Common myeloid progenitor, CD34-positive (primary cell): Measurements from ENCODE around the gene PCED1B.
A peak's percentile ranks its signal among the peaks of the same experiment; 100 is the strongest.

Experiments used
- CTCF ChIA-PET: fragments of 350-600 bp; sonication (Branson Sonifier 250); formaldehyde crosslinking; loops from one replicate; lab custom pipeline; 2021; ENCODE audit warnings: antibody characterized with exemption; lab: Charles Lee
- POLR2A ChIA-PET: fragments of 350-600 bp; sonication (Branson Sonifier 250); formaldehyde crosslinking; loops from one replicate; lab custom pipeline; 2021; ENCODE audit warnings: antibody characterized with exemption; lab: Charles Lee
- DNase-seq, 3 donors: peaks; one replicate each; pipeline versions ENCODE4 v3.0.0 to v3.0.0-alpha.2; 2013
- H3K27ac ChIP-seq, 2 experiments: 1 replicate in 1 of 2; 2 replicates in 1 of 2; pipeline ENCODE4 v1.7.0; 2013; ENCODE audit warnings: inconsistent platforms in 2 of 2, low read length in 2 of 2, mild to moderate bottlenecking in 2 of 2, low read depth in 1 of 2, moderate library complexity in 1 of 2; ENCODE audit not compliant: severe bottlenecking in 2 of 2, insufficient read depth in 1 of 2, poor library complexity in 1 of 2
- H3K27me3 ChIP-seq, 5 experiments: replicated peaks in 2 of 5; 1 replicate in 3 of 5; 2 replicates in 2 of 5; pipeline versions ENCODE4 v1.6.1 to v1.7.0; 2013; ENCODE audit warnings: low read length in 4 of 5, mild to moderate bottlenecking in 2 of 5, moderate library complexity in 2 of 5, inconsistent platforms in 1 of 5; ENCODE audit not compliant: insufficient read depth in 5 of 5, control insufficient read depth in 4 of 5
- H3K36me3 ChIP-seq, 4 experiments: 1 replicate in 2 of 4; 2 replicates in 2 of 4; pipeline versions ENCODE4 v1.6.1 to v1.7.0; 2013; ENCODE audit warnings: low read length in 3 of 4, control low read depth in 1 of 4, mild to moderate bottlenecking in 1 of 4; ENCODE audit not compliant: control insufficient read depth in 4 of 4, insufficient read depth in 4 of 4
- H3K4me1 ChIP-seq, 4 experiments: 1 replicate in 3 of 4; 2 replicates in 1 of 4; pipeline versions ENCODE4 v1.6.1 to v1.7.1; 2013; ENCODE audit warnings: low read length in 3 of 4, mild to moderate bottlenecking in 3 of 4, control low read depth in 1 of 4, inconsistent platforms in 1 of 4, moderate library complexity in 1 of 4; ENCODE audit not compliant: control insufficient read depth in 4 of 4, insufficient read depth in 4 of 4; ENCODE audit errors: control extremely low read depth in 1 of 4
- H3K4me3 ChIP-seq, 7 experiments: 1 replicate in 4 of 7; 2 replicates in 3 of 7; pipeline versions ENCODE4 v1.5.1 to v1.7.0; 2013; ENCODE audit warnings: mild to moderate bottlenecking in 7 of 7, low read length in 6 of 7, moderate library complexity in 6 of 7, inconsistent platforms in 2 of 7, low read depth in 2 of 7, control low read depth in 1 of 7; ENCODE audit not compliant: insufficient read depth in 4 of 7, control insufficient read depth in 1 of 7; ENCODE audit errors: extremely low read depth in 1 of 7
- H3K9me3 ChIP-seq, 5 experiments: 1 replicate in 4 of 5; 2 replicates in 1 of 5; pipeline versions ENCODE4 v1.6.1 to v1.7.1; 2013; ENCODE audit warnings: low read length in 4 of 5, mild to moderate bottlenecking in 2 of 5, inconsistent platforms in 1 of 5, low read depth in 1 of 5, moderate library complexity in 1 of 5; ENCODE audit not compliant: control insufficient read depth in 4 of 5, insufficient read depth in 2 of 5; ENCODE audit errors: control extremely low read depth in 1 of 5
- WGBS: methylation state at CpG from one replicate; pipeline ENCODE4 v1.1.5; 2013; ENCODE audit not compliant: insufficient coverage; 5-methylcytosine and 5-hydroxymethylcytosine counted together

The PCED1B gene

DNA sequence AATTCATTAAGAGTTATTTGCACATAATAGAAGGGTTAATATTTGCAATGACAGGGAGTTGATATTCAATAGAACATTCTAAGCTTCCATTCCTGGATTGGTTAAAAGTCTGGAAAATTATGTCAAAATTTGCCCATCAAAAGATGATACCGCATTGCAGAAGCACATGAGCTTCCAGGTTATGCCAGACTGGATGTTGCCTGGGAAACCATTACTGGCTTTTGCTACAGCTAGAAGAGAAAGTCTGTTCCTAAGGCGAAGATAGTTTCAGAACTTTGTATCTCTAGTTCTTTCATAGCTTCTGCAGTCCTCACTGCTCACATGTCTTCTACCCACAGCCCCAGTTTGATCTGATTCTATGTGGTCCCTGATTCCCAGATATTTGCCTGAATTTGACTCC is 122.8 kb downstream of the PCED1B start:
- ChIA-PET POLR2A (no interaction called here), CTCF (interaction anchor here (1.0 to 1.9 kb wide), 4 partner anchors 10 to 14 kb away, joined by 3 to 9 read pairs (median 4); no protein-coding TSS in a partner anchor)
- Histone ChIP-seq H3K36me3 (no peaks in the 10 kb centered on the region), H3K4me3 (no peak overlapping the region), H3K9me3 (peaks cover 0 to 2% (median 0%) of the 10 kb centered on the region in 5 experiments), H3K4me1 (peaks cover 9 to 21% (median 18%) of the 10 kb centered on the region in 4 experiments), H3K27ac (no peak overlapping the region), H3K27me3 (no peaks in the 10 kb centered on the region)
- DNase-seq: no peak
- WGBS: 100% methylated on average over 1 of the region's 2 CpGs

- ChIA-PET CTCF (interaction anchor here (1.0 to 3.3 kb wide), 4 partner anchors 12 to 192 kb away, joined by 3 to 11 read pairs (median 4); no protein-coding TSS in a partner anchor), POLR2A (no interaction called here)
- Histone ChIP-seq H3K27ac (peak overlapping the region in 1 of 2 experiments; percentile 63), H3K9me3 (peaks cover 0 to 2% (median 0%) of the 10 kb centered on the region in 5 experiments), H3K4me3 (no peak overlapping the region), H3K36me3 (no peaks in the 10 kb centered on the region), H3K4me1 (peaks cover 19 to 53% (median 39%) of the 10 kb centered on the region in 4 experiments), H3K27me3 (no peaks in the 10 kb centered on the region)
- 85% methylated on average over 6 of the region's 8 CpGs for WGBS
- DNase-seq: no peak
Observed at GRCh38 chr12:47205532-47206449, 126.4 kb downstream of the PCED1B start.

DNA sequence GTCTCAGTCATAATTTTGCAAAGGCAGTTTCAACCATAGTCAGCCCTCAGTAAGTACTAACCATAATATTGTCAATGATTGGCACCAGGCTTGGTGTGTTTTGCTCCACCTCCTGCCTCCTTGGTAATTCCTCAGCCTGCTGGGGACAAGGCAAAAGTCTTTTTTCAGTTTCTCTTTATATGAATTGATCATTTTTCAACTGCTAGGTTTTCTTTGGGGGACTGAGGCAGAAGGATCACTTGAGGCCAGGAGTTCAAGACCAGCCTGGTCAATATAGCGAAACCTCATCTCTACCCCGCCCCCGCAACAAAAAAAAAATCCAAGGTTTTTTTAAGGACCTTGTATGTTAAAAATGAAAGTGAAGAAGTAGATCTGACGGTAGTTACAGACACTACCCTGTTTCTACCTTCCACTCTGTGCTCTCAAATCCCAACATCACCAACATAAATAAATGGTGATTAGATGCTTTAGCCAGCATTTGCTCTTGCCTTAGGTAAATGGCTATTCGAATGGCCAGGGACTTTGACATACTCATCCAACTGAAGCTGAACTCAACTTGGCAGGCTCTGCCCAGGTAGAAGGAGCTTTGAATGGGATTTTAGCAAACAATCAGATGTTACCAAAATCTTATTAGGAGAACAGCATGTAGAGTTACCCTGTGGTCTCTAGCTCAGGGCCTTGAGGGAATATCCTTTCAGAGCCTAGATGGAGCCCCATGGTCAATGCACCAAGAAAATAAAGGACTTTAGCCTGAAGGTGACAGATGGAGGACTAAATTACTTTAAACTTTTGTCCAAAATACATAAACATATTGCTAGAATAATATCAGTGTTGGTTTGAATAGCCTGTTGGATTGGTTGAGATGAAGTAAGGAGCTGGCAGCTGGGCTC is 127.3 kb downstream of the PCED1B start:
- DNase-seq: peak in 1 of 3 donors; percentile 51
- WGBS: 64% methylated on average over 1 of the region's 5 CpGs
- Histone ChIP-seq H3K4me1 (peaks cover 19 to 53% (median 39%) of the 10 kb centered on the region in 4 experiments), H3K27me3 (no peaks in the 10 kb centered on the region), H3K36me3 (no peaks in the 10 kb centered on the region), H3K9me3 (peaks cover 0 to 2% (median 0%) of the 10 kb centered on the region in 5 experiments), H3K27ac (peak overlapping the region in 1 of 2 experiments; percentile 63), H3K4me3 (peak overlapping the region in 5 of 7 experiments; percentile 4 to 49 (median 36))
- POLR2A ChIA-PET: interaction anchor here (1.3 kb wide), 1 partner anchor 10 kb away, joined by 6 read pairs; no protein-coding TSS in a partner anchor
- CTCF ChIA-PET: interaction anchor here (0.8 to 3.3 kb wide), 12 partner anchors 9 to 214 kb away, joined by 3 to 11 read pairs (median 4); no protein-coding TSS in a partner anchor

- Histone ChIP-seq H3K9me3 (peaks cover 0 to 2% (median 0%) of the 10 kb centered on the region in 5 experiments), H3K4me1 (peaks cover 19 to 56% (median 39%) of the 10 kb centered on the region in 4 experiments), H3K27me3 (no peaks in the 10 kb centered on the region), H3K4me3 (peak overlapping the region in 3 of 7 experiments; percentile 36 to 49 (median 48)), H3K27ac (peak overlapping the region; percentile 13 to 63), H3K36me3 (no peaks in the 10 kb centered on the region)
- DNase-seq: peak; percentile 93 to 99 (median 98)
- ChIA-PET CTCF (interaction anchor here (0.8 to 3.3 kb wide), 13 partner anchors 9 to 214 kb away, joined by 3 to 11 read pairs (median 3); partner anchors contain the start of gene AMIGO2), POLR2A (interaction anchor here (0.6 to 1.3 kb wide), 3 partner anchors 9 to 127 kb away, joined by 3 to 6 read pairs (median 3); partner anchors contain the start of gene AMIGO2)
- WGBS: 7% methylated on average over 2 of the region's 2 CpGs
Observed at GRCh38 chr12:47207340-47207717, 127.9 kb downstream of the PCED1B start.

GRCh38 chr12:47207829-47208248 is 128.4 kb downstream of the PCED1B start:
- no peaks in the 10 kb centered on the region for H3K36me3 ChIP-seq
- DNase-seq: peak; percentile 58 to 92 (median 87)
- peaks cover 19 to 60% (median 39%) of the 10 kb centered on the region in 4 experiments for H3K4me1 ChIP-seq

DNA sequence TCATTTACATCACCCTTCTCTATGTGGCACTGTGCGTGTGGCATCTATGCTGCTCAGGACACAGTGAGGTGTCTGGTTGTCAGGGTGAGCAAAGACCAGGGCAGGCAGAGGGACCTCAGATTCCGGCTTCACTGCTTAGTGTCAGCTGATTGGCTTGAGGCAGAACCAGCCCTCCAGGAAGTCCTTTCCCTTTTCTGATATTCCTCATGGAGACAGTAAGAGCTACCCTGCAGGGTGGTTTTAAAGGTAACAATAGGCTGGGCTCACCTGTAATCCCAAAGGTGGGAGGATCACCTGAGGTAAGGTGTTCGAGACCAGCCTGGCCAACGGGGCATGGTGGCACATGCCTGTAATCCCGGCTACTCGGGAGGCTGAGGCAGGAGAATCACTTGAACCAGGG is 129.6 kb downstream of the PCED1B start:
- WGBS: 95% methylated on average over 6 of the region's 6 CpGs
- ChIA-PET CTCF (interaction anchor here (2.6 kb wide), 1 partner anchor 10 kb away, joined by 8 read pairs; no protein-coding TSS in a partner anchor), POLR2A (no interaction called here)
- DNase-seq: no peak
- no peak overlapping the region for H3K27ac ChIP-seq
- peaks cover 0 to 2% (median 0%) of the 10 kb centered on the region in 5 experiments for H3K9me3 ChIP-seq
- no peaks in the 10 kb centered on the region for H3K36me3 ChIP-seq
- H3K4me3 ChIP-seq: no peak overlapping the region
- H3K4me1 ChIP-seq: peaks cover 19 to 60% (median 39%) of the 10 kb centered on the region in 4 experiments
- no peaks in the 10 kb centered on the region for H3K27me3 ChIP-seq

More at GRCh38 chr12:47207829-47208248, 128.4 kb downstream of the PCED1B start:
- ChIA-PET POLR2A (interaction anchor here (0.6 to 1.3 kb wide), 3 partner anchors 8 to 128 kb away, joined by 3 to 6 read pairs (median 3); partner anchors contain the start of gene AMIGO2), CTCF (interaction anchor here (0.9 to 3.3 kb wide), 11 partner anchors 11 to 213 kb away, joined by 3 to 11 read pairs (median 3); partner anchors contain the start of gene AMIGO2)
- Histone ChIP-seq H3K27ac (peak overlapping the region; percentile 13 to 63), H3K27me3 (no peaks in the 10 kb centered on the region), H3K9me3 (peaks cover 0 to 2% (median 0%) of the 10 kb centered on the region in 5 experiments), H3K4me3 (peak overlapping the region in 3 of 7 experiments; percentile 25 to 48 (median 36))
- WGBS: 0% methylated on average over 2 of the region's 3 CpGs
